ENCODE results near the gene CCDC149. TPM values are rescaled to one million over a fixed set of nuclear protein-coding genes. Genes with fewer than 3 reads are reported as not detected.

Gene CCDC149
- total RNA-seq, 2 experiments from 2014 or later = not detected

- H3K79me2 ChIP-seq (ENCODE audit: insufficient read depth, low read depth, low read length) = no peaks in the 10 kb centered on the region
- no peak for DNase-seq (ENCODE audit: low spot score)
- H3K4me2 ChIP-seq (ENCODE audit: low read length) = no peak overlapping the region
- TF ChIP-seq CTCF (conservative IDR thresholded peaks at IDR 0.05; ENCODE audit: low read length) (no peak), EZH2phosphoT487 (IDR thresholded peaks at IDR 0.05; ENCODE audit: borderline replicate concordance, low read depth, low read length) (no peak)
- ChIA-PET CTCF (ENCODE audit: unreplicated experiment) (no interaction called here), POLR2A (no interaction called here)
- H3K36me3 ChIP-seq (ENCODE audit: insufficient read depth, low read length) = no peaks in the 10 kb centered on the region
- no peak overlapping the region for H2AFZ ChIP-seq (ENCODE audit: low read length)
- H3K9me3 ChIP-seq (ENCODE audit: low read length) = no peaks in the 10 kb centered on the region
- BruUV-seq (replicated peaks) = no TSS peak
- H4K20me1 ChIP-seq (ENCODE audit: insufficient read depth, low read length) = no peaks in the 10 kb centered on the region
- no peaks in the 10 kb centered on the region for H3K4me1 ChIP-seq (ENCODE audit: insufficient read depth, low read length, poor library complexity, severe bottlenecking)
- no peak overlapping the region for H3K27ac ChIP-seq (ENCODE audit: low read depth, low read length, poor library complexity, severe bottlenecking)
- no peak overlapping the region for H3K4me3 ChIP-seq (ENCODE audit: low read depth, low read length, poor library complexity, severe bottlenecking)
- intact Hi-C loops (cut with micrococcal nuclease; ENCODE audit: unreplicated experiment) = no loop called here
- H3K9me2 ChIP-seq (ENCODE audit: insufficient read depth, low read length) = no peaks in the 10 kb centered on the region
Measured at GRCh38 chr4:24895461-24895860, 17.4 kb downstream of the CCDC149 start.

- DNase-seq (ENCODE audit: low spot score) = no peak
- no peaks in the 10 kb centered on the region for H3K9me2 ChIP-seq (ENCODE audit: insufficient read depth, low read length)
- no peak overlapping the region for H3K4me2 ChIP-seq (ENCODE audit: low read length)
- H3K36me3 ChIP-seq (ENCODE audit: insufficient read depth, low read length) = no peaks in the 10 kb centered on the region
- H4K20me1 ChIP-seq (ENCODE audit: insufficient read depth, low read length) = no peaks in the 10 kb centered on the region
- no peaks in the 10 kb centered on the region for H3K9me3 ChIP-seq (ENCODE audit: low read length)
- no peak overlapping the region for H3K27ac ChIP-seq (ENCODE audit: low read depth, low read length, poor library complexity, severe bottlenecking)
- ChIA-PET POLR2A (no interaction called here), CTCF (ENCODE audit: unreplicated experiment) (no interaction called here)
- no peak for TF ChIP-seq CTCF (conservative IDR thresholded peaks at IDR 0.05; ENCODE audit: low read length)
- TF ChIP-seq EZH2phosphoT487 (IDR thresholded peaks at IDR 0.05; ENCODE audit: borderline replicate concordance, low read depth, low read length) = no peak
- H3K79me2 ChIP-seq (ENCODE audit: insufficient read depth, low read depth, low read length) = no peaks in the 10 kb centered on the region
- BruUV-seq (replicated peaks) = no TSS peak
- intact Hi-C loops (cut with micrococcal nuclease; ENCODE audit: unreplicated experiment) = no loop called here
- no peaks in the 10 kb centered on the region for H3K4me1 ChIP-seq (ENCODE audit: insufficient read depth, low read length, poor library complexity, severe bottlenecking)
- no peak overlapping the region for H2AFZ ChIP-seq (ENCODE audit: low read length)
- H3K4me3 ChIP-seq (ENCODE audit: low read depth, low read length, poor library complexity, severe bottlenecking) = no peak overlapping the region
Measured at GRCh38 chr4:24894846-24895245, 18.0 kb downstream of the CCDC149 start.

GRCh38 chr4:24894243-24894642, 18.6 kb downstream of the CCDC149 start:
- H4K20me1 ChIP-seq (ENCODE audit: insufficient read depth, low read length) = no peaks in the 10 kb centered on the region
- H3K4me1 ChIP-seq (ENCODE audit: insufficient read depth, low read length, poor library complexity, severe bottlenecking) = no peaks in the 10 kb centered on the region
- no peak for DNase-seq (ENCODE audit: low spot score)
- no peaks in the 10 kb centered on the region for H3K36me3 ChIP-seq (ENCODE audit: insufficient read depth, low read length)
- intact Hi-C loops (cut with micrococcal nuclease; ENCODE audit: unreplicated experiment) = no loop called here
- H3K9me2 ChIP-seq (ENCODE audit: insufficient read depth, low read length) = no peaks in the 10 kb centered on the region
- CTCF ChIA-PET (ENCODE audit: unreplicated experiment) = no interaction called here
- H3K4me3 ChIP-seq (ENCODE audit: low read depth, low read length, poor library complexity, severe bottlenecking) = no peak overlapping the region
- H3K4me2 ChIP-seq (ENCODE audit: low read length) = no peak overlapping the region
- BruUV-seq (replicated peaks) = no TSS peak
- no peak for TF ChIP-seq CTCF (conservative IDR thresholded peaks at IDR 0.05; ENCODE audit: low read length)
- TF ChIP-seq EZH2phosphoT487 (IDR thresholded peaks at IDR 0.05; ENCODE audit: borderline replicate concordance, low read depth, low read length) = no peak
- no peak overlapping the region for H2AFZ ChIP-seq (ENCODE audit: low read length)
- no peak overlapping the region for H3K27ac ChIP-seq (ENCODE audit: low read depth, low read length, poor library complexity, severe bottlenecking)
- H3K79me2 ChIP-seq (ENCODE audit: insufficient read depth, low read depth, low read length) = no peaks in the 10 kb centered on the region
- H3K9me3 ChIP-seq (ENCODE audit: low read length) = no peaks in the 10 kb centered on the region
- POLR2A ChIA-PET = no interaction called here
